IPS-15b (cell line): Measurements from ENCODE around the gene H6PD.

ENCODE experiments used
- H3K27me3 ChIP-seq: one replicate; pipeline ENCODE4 v1.6.1; 2013; ENCODE audit warnings: low read length; ENCODE audit not compliant: control insufficient read depth, insufficient read depth
- H3K36me3 ChIP-seq: one replicate; pipeline ENCODE4 v1.6.1; 2013; ENCODE audit warnings: low read length; ENCODE audit not compliant: control insufficient read depth, insufficient read depth
- H3K4me1 ChIP-seq: one replicate; pipeline ENCODE4 v1.6.1; 2013; ENCODE audit warnings: mild to moderate bottlenecking, low read length; ENCODE audit not compliant: control insufficient read depth, insufficient read depth
- H3K4me3 ChIP-seq: one replicate; pipeline ENCODE4 v1.5.1; 2013; ENCODE audit warnings: low read depth, low read length
- H3K9ac ChIP-seq: one replicate; pipeline ENCODE4 v1.6.1; 2013; ENCODE audit warnings: low read depth, mild to moderate bottlenecking, low read length
- H3K9me3 ChIP-seq: one replicate; pipeline ENCODE4 v1.6.1; 2013; ENCODE audit warnings: mild to moderate bottlenecking, low read length; ENCODE audit not compliant: control insufficient read depth, insufficient read depth

Gene H6PD

GRCh38 chr1:9311479-9311878 lies 76.9 kb downstream of the H6PD start:
- Histone ChIP-seq H3K9me3 (no peaks in the 10 kb centered on the region), H3K9ac (no peak overlapping the region), H3K36me3 (no peaks in the 10 kb centered on the region), H3K27me3 (no peaks in the 10 kb centered on the region), H3K4me1 (no peaks in the 10 kb centered on the region), H3K4me3 (no peak overlapping the region)

- H3K9ac ChIP-seq: no peak overlapping the region
- no peaks in the 10 kb centered on the region for H3K9me3 ChIP-seq
- no peaks in the 10 kb centered on the region for H3K27me3 ChIP-seq
- H3K4me3 ChIP-seq: no peak overlapping the region
- no peaks in the 10 kb centered on the region for H3K36me3 ChIP-seq
- H3K4me1 ChIP-seq: no peaks in the 10 kb centered on the region
Measured at GRCh38 chr1:9312168-9312720, 77.7 kb downstream of the H6PD start.

- Histone ChIP-seq H3K4me1 (no peaks in the 10 kb centered on the region), H3K9me3 (no peaks in the 10 kb centered on the region), H3K27me3 (no peaks in the 10 kb centered on the region)
Measured at GRCh38 chr1:9313576-9313975, 79.0 kb downstream of the H6PD start.

GRCh38 chr1:9314111-9314510 lies 79.5 kb downstream of the H6PD start:
- Histone ChIP-seq H3K9me3 (no peaks in the 10 kb centered on the region), H3K36me3 (no peaks in the 10 kb centered on the region), H3K4me1 (no peaks in the 10 kb centered on the region), H3K4me3 (no peak overlapping the region), H3K9ac (no peak overlapping the region), H3K27me3 (no peaks in the 10 kb centered on the region)

More at GRCh38 chr1:9313576-9313975, 79.0 kb downstream of the H6PD start:
- Histone ChIP-seq H3K9ac (no peak overlapping the region), H3K36me3 (no peaks in the 10 kb centered on the region), H3K4me3 (no peak overlapping the region)

- no peak overlapping the region for H3K4me3 ChIP-seq
- peaks cover 4% of the 10 kb centered on the region for H3K4me1 ChIP-seq
- no peaks in the 10 kb centered on the region for H3K36me3 ChIP-seq
- H3K9me3 ChIP-seq: no peaks in the 10 kb centered on the region
- no peaks in the 10 kb centered on the region for H3K27me3 ChIP-seq
- H3K9ac ChIP-seq: no peak overlapping the region
Measured at GRCh38 chr1:9314711-9315379, 80.3 kb downstream of the H6PD start.

- Histone ChIP-seq H3K36me3 (no peaks in the 10 kb centered on the region), H3K4me1 (peaks cover 11% of the 10 kb centered on the region), H3K9me3 (no peaks in the 10 kb centered on the region), H3K9ac (no peak overlapping the region), H3K4me3 (no peak overlapping the region), H3K27me3 (no peaks in the 10 kb centered on the region)
Measured at GRCh38 chr1:9315411-9316079, 81.0 kb downstream of the H6PD start.

- H3K27me3 ChIP-seq: no peaks in the 10 kb centered on the region
- no peaks in the 10 kb centered on the region for H3K36me3 ChIP-seq
- H3K9me3 ChIP-seq: no peaks in the 10 kb centered on the region
- no peak overlapping the region for H3K9ac ChIP-seq
- H3K4me1 ChIP-seq: peaks cover 12% of the 10 kb centered on the region
- H3K4me3 ChIP-seq: no peak overlapping the region
Measured at GRCh38 chr1:9316080-9316444, 81.5 kb downstream of the H6PD start.

GRCh38 chr1:9316512-9316911 lies 81.9 kb downstream of the H6PD start:
- H3K4me1 ChIP-seq: peaks cover 16% of the 10 kb centered on the region
- H3K27me3 ChIP-seq: no peaks in the 10 kb centered on the region
- H3K9ac ChIP-seq: no peak overlapping the region
- H3K9me3 ChIP-seq: no peaks in the 10 kb centered on the region
- H3K36me3 ChIP-seq: no peaks in the 10 kb centered on the region
- H3K4me3 ChIP-seq: no peak overlapping the region

GRCh38 chr1:9317072-9317471 lies 82.5 kb downstream of the H6PD start:
- no peaks in the 10 kb centered on the region for H3K36me3 ChIP-seq
- no peaks in the 10 kb centered on the region for H3K27me3 ChIP-seq
- peaks cover 16% of the 10 kb centered on the region for H3K4me1 ChIP-seq
- no peak overlapping the region for H3K9ac ChIP-seq
- no peaks in the 10 kb centered on the region for H3K9me3 ChIP-seq
- no peak overlapping the region for H3K4me3 ChIP-seq

GRCh38 chr1:9317591-9318417 lies 83.2 kb downstream of the H6PD start:
- no peaks in the 10 kb centered on the region for H3K36me3 ChIP-seq
- H3K27me3 ChIP-seq: no peaks in the 10 kb centered on the region
- H3K4me3 ChIP-seq: no peak overlapping the region
- no peaks in the 10 kb centered on the region for H3K9me3 ChIP-seq
- H3K9ac ChIP-seq: no peak overlapping the region
- H3K4me1 ChIP-seq: peaks cover 16% of the 10 kb centered on the region

- Histone ChIP-seq H3K9me3 (no peaks in the 10 kb centered on the region), H3K9ac (no peak overlapping the region), H3K27me3 (no peaks in the 10 kb centered on the region), H3K4me3 (no peak overlapping the region), H3K36me3 (no peaks in the 10 kb centered on the region), H3K4me1 (peaks cover 16% of the 10 kb centered on the region)
Measured at GRCh38 chr1:9319208-9319788, 84.7 kb downstream of the H6PD start.
